HG02943 (cell line): ENCODE measurements around the gene ULBP3.
"Not testable (repeated sequence)": the region's sequence is repeated elsewhere in the genome, so short reads cannot be mapped to it uniquely, and the experiment has no call there.

Experiments
- ATAC-seq: cut with Tn5 transposase; IDR thresholded peaks from one replicate; pipeline ENCODE4 v1.9.1; 2021; ENCODE audit warnings: mild to moderate bottlenecking, low read depth, moderate library complexity; ENCODE audit not compliant: unreplicated experiment

Gene ULBP3

DNA sequence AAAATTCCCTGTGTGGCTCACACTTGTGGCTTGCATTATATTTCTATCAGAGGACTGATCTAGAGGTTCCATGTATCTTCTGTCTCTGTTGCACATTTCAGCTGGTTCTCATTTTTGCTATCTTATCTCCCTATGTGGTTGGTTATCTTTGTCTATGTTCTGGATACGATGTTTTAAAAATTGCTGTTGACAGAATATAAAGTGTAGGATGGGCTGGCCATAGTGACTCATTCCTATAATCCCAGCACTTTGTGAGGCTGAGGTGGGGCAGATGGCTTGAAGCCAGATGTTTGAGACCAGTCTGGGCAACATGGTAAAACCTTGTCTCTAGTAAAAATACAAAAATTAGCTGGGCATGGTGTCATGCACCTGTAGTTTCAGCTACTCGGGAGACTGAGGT, 9.9 kb upstream of the ULBP3 start:
- ATAC-seq: no peak

DNA sequence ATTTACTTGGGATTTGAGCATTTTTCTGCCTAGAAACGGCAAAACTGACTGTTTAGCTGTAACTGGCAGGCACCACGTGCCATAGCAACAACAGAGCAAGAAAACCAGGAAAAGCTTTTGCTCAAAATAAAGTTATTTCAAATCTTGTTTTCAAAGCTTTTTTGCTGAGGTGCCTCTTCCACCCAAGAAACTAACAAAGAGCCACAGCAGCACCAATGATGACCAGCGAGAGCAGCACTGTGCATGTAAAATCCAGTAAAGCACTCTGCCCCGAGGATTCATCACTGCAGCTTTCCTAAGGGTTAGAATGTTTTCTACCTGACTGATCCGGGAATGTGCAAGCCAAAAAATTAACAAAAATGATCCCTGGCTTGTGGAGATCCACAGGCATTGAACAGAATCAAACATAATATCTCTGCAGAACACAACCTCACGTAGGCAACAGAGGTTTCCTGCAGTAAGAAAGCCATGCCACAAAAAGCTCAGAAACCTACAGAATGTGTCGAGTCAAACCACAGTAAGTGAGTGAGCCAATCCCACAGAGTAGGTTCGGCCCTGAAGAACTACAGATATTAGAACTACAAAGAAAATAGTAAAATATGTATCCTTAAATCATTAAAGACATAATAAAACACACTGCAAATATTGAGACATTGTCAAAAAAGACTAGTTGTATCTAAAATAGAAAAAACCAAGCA, 7.4 kb upstream of the ULBP3 start:
- ATAC-seq: no peak

DNA sequence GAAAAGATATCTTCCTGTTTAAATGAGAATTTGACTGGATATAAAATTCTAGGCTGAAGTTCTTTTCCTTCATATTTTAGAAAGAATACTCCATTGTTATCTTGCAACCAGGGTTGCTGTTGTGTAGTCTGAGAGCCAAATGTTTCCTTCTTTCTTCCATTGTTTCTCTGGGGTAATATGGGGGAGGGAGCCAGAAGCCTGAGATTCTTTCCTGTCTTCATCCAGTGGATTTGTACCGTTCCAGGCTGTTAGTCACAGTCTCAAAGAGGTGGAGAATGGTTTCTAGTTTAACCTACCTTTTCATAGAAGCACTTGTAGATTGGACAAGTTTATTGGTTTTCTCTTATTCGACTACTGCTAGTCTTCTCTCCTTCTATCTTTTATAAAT, 6.1 kb upstream of the ULBP3 start:
- no peak for ATAC-seq

DNA sequence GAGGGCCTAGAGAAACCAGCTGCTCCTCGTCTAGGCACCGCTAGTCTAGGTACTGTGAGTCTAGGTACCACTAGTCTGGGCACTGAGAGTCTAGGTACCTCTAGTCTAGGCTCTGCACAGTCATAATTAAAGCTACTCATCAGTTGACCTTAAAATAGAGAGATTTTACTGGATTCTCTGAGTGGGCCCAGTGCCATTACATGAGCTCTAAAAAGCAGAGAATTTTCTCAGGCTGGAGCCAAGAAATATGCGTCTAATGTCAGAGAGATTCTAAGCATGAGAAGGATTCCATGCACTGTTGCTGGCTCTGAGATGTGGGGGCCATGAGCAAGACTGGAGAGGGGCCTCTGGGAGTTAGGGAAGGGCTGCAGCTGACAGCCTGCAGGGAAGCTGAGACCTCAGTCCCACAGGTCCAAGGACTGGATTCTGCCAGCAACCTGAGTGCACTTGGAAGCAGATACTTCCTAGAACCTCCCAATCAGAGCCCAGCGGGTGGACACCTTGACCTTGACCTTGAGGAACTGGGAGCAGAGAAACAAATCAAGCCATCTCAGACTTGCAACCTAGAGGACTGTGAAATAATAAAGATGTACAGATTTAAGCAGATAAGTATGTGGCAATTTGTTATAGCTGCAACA, 5.6 kb upstream of the ULBP3 start:
- ATAC-seq: not testable (repeated sequence)

DNA sequence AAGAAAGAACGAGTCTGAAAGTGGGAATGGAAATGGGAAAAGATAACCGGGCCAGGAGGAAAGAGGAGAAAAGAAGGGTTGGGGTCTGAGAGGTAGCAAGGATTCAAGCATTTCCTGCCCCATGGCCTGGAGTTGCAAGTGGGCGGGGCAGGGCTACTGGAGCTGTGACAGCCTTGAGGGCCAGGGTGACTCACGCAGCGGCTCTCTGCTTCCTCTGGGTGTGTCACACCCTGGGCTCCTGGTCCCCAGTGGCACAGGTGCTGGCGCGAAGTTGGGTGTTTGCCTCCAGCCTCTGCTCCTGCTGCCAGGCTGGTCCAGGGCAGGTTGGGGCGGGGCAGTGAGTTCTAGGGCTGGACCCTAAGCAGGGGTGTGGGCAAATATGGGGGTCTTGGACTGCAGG, 3.3 kb upstream of the ULBP3 start:
- no peak for ATAC-seq

DNA sequence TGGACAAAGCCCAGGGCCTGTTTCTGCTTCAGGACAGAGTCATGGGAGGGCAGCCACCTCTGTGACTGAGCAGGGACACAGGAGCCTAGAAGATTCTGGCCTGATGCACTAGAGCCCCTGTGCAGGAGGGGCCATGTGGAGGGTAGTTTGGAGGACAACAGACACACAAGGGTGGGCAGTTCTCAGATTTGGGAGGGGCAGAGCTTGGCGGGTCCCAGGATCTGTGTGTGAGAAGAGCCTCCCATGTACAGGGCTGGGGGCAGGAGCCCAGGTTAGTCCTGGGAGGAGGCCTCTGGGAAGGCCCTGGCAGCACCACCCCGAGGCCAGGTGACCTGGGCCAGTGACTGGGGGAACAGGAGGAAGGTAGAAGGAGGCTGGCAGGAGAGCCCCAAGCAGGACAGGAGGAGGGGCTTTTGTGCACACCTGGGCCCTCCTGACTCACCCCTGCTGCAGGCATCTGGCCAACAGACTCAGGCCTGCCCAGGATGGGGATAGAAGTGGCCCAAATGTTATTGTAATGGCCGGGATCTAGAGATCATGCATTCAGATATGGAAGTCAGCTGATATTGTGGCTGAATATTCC, 1.4 kb upstream of the ULBP3 start:
- no peak for ATAC-seq

DNA sequence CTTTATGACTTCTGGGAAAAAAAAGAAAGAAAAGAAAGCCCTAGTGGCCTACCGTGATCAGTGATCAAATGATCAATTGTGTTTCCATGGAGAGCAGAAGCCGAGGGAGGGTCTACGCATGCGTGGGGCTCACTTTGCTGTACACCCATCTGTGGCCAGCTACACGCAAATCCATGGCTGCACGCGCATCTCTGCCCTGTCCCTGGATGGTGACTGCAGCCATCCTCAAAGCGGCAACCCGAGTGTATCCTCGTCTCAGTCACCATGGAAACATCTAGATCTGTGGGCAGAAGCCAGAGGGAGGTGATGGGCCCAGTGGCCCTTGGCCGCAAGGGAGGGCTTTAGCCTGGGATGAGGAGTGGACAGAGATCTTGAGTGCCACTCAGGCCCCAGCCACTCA, 785 bp upstream of the ULBP3 start:
- ATAC-seq: no peak

DNA sequence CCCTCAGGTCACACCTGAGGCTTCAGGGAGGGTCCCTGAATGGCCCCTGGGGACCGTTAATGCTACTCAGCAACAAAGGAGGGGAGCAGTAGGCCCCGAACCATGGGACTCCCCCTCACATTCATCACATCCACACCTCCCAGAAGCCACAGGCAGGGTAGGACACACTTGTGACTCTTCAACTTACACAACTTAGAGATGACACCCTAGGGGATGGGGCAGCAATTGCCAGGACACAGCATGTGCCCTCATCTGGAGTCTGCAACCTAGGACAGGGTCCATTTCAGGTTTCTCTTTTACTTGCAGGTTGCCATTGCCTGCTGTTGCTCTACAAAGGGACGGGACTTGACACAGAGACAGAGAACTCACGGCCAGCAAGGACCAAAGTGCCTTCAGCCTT, 770 bp downstream of the ULBP3 start:
- no peak for ATAC-seq

DNA sequence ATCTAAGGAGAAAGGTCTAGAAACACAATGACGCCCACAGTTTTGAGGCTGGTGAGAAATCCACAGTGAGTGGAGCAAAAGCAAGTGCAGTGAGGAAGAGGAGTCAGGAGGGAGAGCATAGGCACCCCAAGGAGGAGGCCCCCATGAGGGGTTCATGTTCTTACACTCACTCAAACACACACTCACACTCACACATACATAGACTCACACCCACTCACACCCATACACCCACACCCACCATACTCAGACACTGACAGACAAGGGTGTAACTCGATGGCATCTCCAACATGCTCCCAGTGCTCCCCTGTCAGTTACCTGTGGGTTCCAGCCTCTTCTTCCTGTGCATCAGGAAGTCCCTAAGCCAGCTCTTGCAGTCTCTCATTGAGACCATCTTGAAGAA, 3.8 kb downstream of the ULBP3 start:
- no peak for ATAC-seq

DNA sequence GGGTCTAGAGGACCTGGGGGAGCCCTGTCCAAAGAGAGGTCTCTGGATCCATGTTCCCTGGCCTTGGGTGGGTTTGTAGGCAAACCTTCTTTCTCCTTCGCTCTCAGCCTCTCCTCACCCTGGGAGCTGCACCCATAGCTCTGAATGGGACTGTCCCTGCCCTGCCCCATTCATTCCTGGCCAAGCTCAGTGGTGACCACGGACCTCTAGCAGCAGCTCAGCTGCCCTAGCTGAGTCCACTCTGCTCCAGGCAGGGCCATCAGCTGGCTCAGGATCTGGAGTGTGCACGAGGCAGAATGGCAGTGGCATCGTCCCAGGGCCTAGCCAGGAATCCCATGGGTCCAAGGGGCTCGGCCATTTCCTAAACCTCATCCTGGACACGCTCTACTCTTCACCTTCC, 5.3 kb downstream of the ULBP3 start:
- ATAC-seq: no peak

DNA sequence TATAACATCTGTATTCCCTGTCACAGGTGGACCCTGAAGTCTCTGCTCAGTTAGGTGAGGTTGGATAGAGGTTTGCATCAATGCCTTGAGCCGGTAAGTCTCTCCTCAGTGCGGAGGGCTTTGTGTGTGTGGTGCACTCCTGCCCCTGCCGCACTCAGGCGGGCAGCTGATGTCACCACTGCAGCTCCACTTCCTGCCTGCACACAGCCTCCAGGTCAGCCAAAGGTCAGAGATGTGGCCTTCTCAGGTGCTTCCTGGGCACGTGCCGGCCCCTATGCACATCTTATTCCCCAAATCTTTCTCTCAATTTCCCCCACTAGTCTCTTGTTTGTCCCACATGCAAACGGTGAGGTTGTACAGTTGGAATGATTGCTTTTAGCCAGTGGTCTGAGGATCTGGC, 8.9 kb downstream of the ULBP3 start:
- ATAC-seq: not testable (repeated sequence)

DNA sequence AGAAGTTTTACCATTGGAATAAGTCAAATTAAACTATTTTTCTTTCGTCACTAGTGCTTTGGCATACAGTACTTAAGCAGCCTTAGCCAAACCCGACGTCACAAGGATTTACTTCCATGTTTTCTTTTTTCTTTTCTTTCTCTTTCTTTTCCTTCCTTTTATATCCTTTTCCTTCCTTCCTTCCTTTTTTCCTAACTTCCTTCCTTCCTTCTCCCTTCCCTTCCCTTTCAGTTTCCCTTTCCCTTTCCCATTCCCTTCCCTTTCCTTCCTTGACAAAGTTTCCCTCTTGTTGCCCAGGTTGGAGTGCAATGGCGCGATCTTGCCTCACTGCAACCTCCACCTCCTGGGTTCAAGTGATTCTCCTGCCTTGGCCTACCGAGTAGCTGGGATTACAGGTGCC, 9.9 kb downstream of the ULBP3 start:
- ATAC-seq: no peak

DNA sequence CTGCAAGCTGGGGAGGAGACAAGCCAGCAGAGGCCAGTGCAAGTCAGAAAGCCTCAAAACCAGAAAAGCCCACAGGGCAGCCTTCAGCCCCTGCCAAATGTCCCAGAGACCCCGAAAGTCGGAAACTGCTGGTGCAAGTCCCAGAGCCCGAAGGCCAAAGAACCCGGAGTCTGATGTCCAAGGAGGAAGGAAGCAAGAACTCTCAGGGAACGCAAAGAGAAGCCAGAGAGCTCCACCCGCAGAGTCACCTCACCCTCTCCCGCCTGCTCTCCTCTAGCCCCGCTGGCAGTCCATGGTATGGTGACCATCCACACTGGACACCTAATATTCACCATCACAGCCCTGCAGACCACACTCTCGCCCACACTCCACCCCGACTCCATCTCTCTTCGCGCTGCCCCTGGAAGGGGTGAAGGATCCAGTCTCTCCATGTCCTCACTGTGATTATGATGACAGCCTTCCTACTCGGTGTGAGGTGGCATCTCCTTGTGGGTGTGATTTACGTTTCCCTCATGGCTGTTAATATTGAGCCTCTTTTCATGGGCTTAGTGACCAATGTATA, 10.6 kb downstream of the ULBP3 start:
- no peak for ATAC-seq

DNA sequence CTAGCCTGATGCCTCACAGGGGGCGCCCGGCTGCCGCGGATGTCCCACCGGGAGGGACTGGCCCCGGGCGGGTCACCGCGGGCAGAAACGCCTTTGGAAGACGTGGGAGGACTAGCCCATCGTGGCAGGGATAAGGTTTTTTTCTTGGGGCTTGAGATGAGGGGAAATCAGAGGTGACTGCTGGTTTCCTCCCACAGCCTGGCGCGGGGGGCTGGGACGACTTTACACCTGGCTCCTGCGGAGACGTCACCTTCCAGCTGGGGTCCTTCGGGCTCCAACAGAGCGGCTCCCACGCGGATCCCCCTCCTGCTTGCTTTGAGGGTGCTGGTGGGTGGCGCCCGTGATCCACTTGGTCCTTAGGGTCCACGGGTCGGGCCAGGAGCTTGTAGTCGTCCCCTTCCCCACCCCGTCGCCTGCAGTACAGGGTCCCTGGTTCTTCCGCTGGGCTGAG, 11.4 kb downstream of the ULBP3 start:
- ATAC-seq: no peak

DNA sequence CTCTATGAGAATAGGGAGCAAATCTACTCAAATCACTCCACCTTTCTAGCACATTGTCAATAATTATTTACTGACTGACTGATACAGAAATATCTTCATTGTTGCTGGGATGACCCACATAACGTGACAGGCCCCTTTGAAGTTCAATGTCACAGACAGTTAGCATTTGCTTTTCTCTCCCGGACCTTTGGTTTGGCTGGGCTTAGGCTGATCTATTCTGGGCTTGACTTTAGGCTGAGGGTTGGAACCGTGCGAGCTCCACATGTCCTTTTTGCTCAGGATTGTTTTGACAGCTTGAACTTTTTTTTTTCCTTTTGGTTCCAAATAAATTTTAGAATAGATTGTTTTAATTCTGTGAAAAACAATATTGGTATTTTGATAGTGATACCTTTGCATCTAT, 12.0 kb downstream of the ULBP3 start:
- ATAC-seq: no peak

DNA sequence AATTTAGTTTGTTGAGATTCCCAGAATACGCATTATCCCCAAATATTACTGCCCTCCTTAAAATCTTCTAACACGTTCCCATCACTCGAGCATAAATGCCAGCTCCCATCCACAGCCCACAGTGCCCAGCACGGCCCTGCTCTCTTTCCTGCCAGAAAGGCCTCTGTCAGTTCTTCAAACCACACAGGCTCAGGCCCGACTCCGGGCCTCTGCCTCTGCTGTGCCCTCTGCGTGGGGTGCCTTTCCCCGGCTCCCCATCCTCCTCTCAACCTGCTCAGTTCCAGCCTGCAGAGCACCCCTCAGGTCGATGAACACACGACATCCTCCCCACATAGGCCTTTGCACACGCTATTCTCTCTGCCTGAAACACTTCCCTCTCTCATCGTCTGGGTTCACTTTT, 12.8 kb downstream of the ULBP3 start:
- no peak for ATAC-seq

DNA sequence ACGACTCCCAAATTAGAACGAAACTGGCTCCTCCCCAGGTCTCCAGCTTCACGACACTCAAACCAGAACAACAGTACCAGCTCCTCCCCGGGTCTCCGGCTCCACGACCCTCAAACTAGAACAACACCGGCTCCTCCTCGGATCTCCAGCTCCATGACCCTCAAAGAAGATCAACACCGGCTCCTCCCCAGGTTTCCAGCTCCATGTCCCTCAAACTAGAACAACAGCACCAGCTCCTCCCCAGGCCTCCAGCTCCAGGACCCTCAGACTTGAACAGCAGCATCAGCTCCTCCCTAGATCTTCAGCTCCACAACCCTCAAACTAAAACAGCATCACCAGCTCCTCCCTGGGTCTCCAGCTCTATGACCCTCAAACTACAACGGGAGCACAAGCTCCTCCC, 13.8 kb downstream of the ULBP3 start:
- no peak for ATAC-seq

DNA sequence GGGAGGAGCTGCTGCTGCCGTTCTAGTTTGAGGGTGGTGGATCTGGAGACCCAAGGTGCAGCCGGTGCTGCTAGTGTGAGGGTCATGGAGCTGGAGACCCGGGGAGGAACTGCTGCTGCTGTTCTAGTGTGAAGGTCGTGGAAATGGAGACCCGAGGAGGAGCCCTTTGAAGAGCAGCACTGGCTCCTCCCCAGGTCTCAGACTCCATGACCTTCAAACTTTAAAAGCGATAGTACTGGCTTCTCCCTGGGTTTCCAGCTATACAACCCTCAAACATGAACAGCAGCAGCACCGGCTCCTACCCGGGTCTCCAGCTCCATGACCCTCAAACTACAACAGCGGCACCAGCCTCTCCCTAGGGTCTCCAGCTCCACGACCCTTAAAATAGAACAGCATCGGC, 15.5 kb downstream of the ULBP3 start:
- ATAC-seq: no peak

DNA sequence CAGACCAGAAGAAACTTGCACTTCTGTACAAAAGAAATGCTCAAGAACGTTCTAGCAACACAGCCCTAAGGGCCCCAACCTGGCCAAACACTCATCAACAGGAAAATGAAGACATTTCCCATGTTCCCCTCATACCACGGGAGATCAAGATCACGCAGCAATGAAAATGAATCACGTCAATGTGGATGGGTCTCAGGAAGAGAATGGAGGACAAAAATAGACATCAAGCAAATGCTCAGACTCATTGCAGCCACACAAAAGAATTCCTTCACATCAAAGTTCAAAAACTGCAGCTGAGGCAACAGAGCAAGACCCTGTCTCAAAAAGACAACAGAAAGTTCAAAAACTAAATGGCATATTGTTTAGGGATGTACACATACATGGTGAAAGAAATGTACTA, 18.1 kb downstream of the ULBP3 start:
- no peak for ATAC-seq

DNA sequence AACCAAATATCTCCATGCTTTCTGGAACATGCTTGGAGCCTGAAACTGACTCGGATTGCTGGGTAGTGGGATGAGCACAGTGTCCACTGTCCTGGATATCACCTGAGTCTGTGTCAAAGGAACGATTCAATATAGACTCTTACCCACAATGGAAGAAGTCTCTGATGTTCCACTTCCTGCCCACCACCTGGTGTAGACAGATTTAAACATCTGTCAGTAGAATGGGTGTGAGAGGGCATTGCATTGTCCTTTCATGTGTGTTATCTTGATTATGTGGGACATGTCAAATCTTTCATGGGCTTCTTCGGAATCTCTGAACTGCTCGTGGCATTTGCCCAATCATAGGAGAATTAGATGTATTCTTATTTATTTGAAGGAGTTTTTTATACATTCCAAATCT, 20.8 kb downstream of the ULBP3 start:
- ATAC-seq: no peak

DNA sequence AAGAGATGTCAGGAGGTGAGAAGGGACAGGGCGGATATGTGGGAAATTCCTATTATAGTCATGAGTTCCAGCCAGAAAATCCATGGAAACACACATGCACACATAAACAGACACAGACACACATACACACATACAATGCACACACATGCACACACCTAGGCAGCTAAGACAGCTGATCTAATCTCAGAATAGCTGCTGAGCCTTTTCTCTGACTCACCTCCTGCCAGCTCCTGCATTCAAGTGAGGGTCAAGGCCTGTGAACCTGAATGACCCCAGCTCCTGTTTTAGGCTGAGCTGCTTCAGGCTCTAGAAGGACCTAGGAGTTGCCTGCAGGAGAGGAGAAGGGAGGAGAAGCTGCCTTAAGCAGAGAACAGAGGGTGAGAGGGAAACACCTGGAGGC, 22.0 kb downstream of the ULBP3 start:
- ATAC-seq: no peak

DNA sequence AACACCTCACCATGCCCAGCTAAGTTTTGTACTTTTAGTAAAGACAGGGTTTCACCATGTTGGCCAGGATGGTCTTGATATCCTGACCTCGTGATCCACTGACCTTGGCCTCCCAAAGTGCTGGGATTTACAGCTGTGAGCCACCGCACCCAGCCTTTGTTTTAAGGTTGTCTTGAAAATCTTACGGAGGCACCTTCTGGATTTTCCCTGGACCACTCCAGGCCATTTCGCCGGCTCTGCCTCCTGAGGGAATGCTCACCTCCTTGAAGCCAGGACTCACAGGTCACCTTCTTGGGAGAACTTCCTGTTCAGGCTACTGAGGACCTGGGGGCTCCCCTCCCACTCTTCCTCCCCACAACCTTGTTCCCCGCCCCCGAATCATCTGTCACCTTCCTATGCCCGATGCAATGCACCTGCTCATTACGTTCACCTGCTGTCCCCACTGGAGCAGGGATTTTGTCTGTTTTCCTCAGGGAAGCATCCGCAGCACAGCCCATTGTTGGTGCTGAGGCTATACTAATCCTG, 24.2 kb downstream of the ULBP3 start:
- no peak for ATAC-seq
